A549 (cell line): Measurements from ENCODE around the gene MYRFL. TPM values are rescaled to one million over a fixed set of nuclear protein-coding genes. Genes with fewer than 3 reads are reported as not detected.

Experiments
- ATAC-seq, 2 experiments: fragments of 200-7000 bp in 1 of 2; fragments of >200 bp in 1 of 2; cut with Nextera tagmentation in 1 of 2; cut with Tn5 transposase in 1 of 2; 3 replicates each; pipeline versions ENCODE4 v1.8.0 to v1.9.1; 2018 to 2020; ENCODE audit warnings: mild to moderate bottlenecking in 1 of 2, moderate library complexity in 1 of 2
- CTCF ChIA-PET: fragments of 300-600 bp; sonication (Branson Sonifier 250); formaldehyde crosslinking; extraction: SDS; loops from one replicate; lab custom pipeline; 2021; ENCODE audit warnings: antibody characterized with exemption, inconsistent platforms; lab: Yijun Ruan, JAX
- POLR2A ChIA-PET: fragments of 350-600 bp; formaldehyde crosslinking; extraction: SDS; loops from one replicate; lab custom pipeline; 2021; ENCODE audit warnings: antibody characterized with exemption, inconsistent platforms; lab: Yijun Ruan, JAX
- DNase-seq, 2 experiments: peaks; one replicate each; pipeline versions ENCODE4 v3.0.0 to v3.0.0-alpha.2; 2011 to 2016; ENCODE audit warnings: low read depth in 1 of 2, low spot score in 1 of 2
- FAIRE-seq: peaks from 2 replicates; lab custom pipeline; 2011; peaks lifted over from hg19 to GRCh38; lab: Jason Lieb, UNC
- H3K27ac ChIP-seq, 2 experiments: fragments of >200 bp; sonication (Bioruptor Twin); formaldehyde crosslinking; 3 replicates each; pipeline ENCODE4 v1.5.1; 2016 to 2017
- H3K4me1 ChIP-seq: fragments of >200 bp; sonication (Bioruptor Twin); formaldehyde crosslinking; 3 replicates; pipeline ENCODE4 v1.6.1; 2016
- H3K4me2 ChIP-seq: fragments of >200 bp; sonication (Bioruptor Twin); formaldehyde crosslinking; 3 replicates; pipeline ENCODE4 v1.6.1; 2016
- H3K4me3 ChIP-seq: fragments of >200 bp; sonication (Bioruptor Twin); formaldehyde crosslinking; 3 replicates; pipeline ENCODE4 v1.5.1; 2016
- H3K9me3 ChIP-seq: fragments of >200 bp; sonication (Bioruptor Twin); formaldehyde crosslinking; 3 replicates; pipeline ENCODE4 v1.6.1; 2016
- BHLHE40 ChIP-seq: IDR thresholded peaks from 2 replicates; pipeline ENCODE4 v1.6.1; 2012; ENCODE audit warnings: low read depth, low read length, inconsistent platforms
- CBX2 ChIP-seq: fragments of 200-600 bp; sonication (generic); IDR thresholded peaks from 2 replicates; pipeline ENCODE4 v1.6.1; 2016; ENCODE audit warnings: low read depth, mild to moderate bottlenecking, borderline replicate concordance
- CHD4 ChIP-seq: fragments of 200-600 bp; sonication (generic); IDR thresholded peaks from 2 replicates; pipeline ENCODE4 v1.6.1; 2016; ENCODE audit warnings: antibody characterized with exemption, mild to moderate bottlenecking, borderline replicate concordance
- E2F6 ChIP-seq: IDR thresholded peaks from 2 replicates; pipeline ENCODE4 v1.6.1; 2012; ENCODE audit warnings: low read depth, borderline replicate concordance
- EHF ChIP-seq: fragments of 250-450 bp; sonication (Bioruptor Pico); IDR thresholded peaks from 2 replicates; pipeline ENCODE4 v1.5.0; 2020; ENCODE audit warnings: mild to moderate bottlenecking
- EP300 ChIP-seq, 2 experiments: fragments of >200 bp; sonication (Bioruptor Twin); formaldehyde crosslinking; IDR thresholded peaks; 2 replicates in 1 of 2; 3 replicates in 1 of 2; pipeline ENCODE4 v1.6.1; 2016 to 2017
- FOSB ChIP-seq: fragments of 250-450 bp; sonication (Bioruptor Pico); IDR thresholded peaks from 2 replicates; pipeline ENCODE4 v1.5.0; 2020; ENCODE audit warnings: mild to moderate bottlenecking, moderate library complexity
- GATA3 ChIP-seq: IDR thresholded peaks from 2 replicates; pipeline ENCODE4 v1.6.1; 2012; ENCODE audit warnings: borderline replicate concordance
- HMGXB4 ChIP-seq: fragments of 250-450 bp; sonication (Bioruptor Pico); IDR thresholded peaks from 2 replicates; pipeline ENCODE4 v1.5.0; 2021; ENCODE audit warnings: mild to moderate bottlenecking, moderate library complexity, borderline replicate concordance
- HOXB13 ChIP-seq: fragments of 250-450 bp; sonication (Bioruptor Pico); IDR thresholded peaks from 2 replicates; pipeline ENCODE4 v1.5.0; 2020; ENCODE audit warnings: low read depth, mild to moderate bottlenecking, moderate library complexity
- JUNB ChIP-seq: fragments of >200 bp; sonication (Bioruptor Twin); formaldehyde crosslinking; IDR thresholded peaks from 2 replicates; pipeline ENCODE4 v1.6.1; 2016
- KDM5A ChIP-seq: fragments of 200-600 bp; sonication (generic); IDR thresholded peaks from 2 replicates; pipeline ENCODE4 v1.6.1; 2016; ENCODE audit warnings: antibody characterized with exemption, mild to moderate bottlenecking
- MAFK ChIP-seq: fragments of 450-650 bp; IDR thresholded peaks from 2 replicates; pipeline ENCODE4 v1.6.1; 2014; ENCODE audit not compliant: partially characterized antibody
- MAZ ChIP-seq: fragments of 150-350 bp; IDR thresholded peaks from 2 replicates; pipeline ENCODE4 v1.6.1; 2014; ENCODE audit warnings: antibody characterized with exemption, low read depth, low read length, borderline replicate concordance
- NFE2L2 ChIP-seq: fragments of 150-350 bp; conservative IDR thresholded peaks from 2 replicates; pipeline ENCODE4 v1.6.1; 2014; ENCODE audit warnings: low read length
- NPAS2 ChIP-seq: fragments of 250-450 bp; sonication (Bioruptor Pico); IDR thresholded peaks from 2 replicates; pipeline ENCODE4 v1.8.0; 2022; ENCODE audit warnings: mild to moderate bottlenecking, moderate library complexity, borderline replicate concordance
- NR3C1 ChIP-seq: fragments of >200 bp; sonication (Bioruptor Twin); formaldehyde crosslinking; IDR thresholded peaks from 3 replicates; pipeline ENCODE4 v1.6.1; 2017
- PBX3 ChIP-seq: IDR thresholded peaks from 2 replicates; pipeline ENCODE4 v1.6.1; 2012
- RAD21 ChIP-seq, 2 experiments: fragments of >200 bp in 1 of 2; sonication (Bioruptor Twin) in 1 of 2; formaldehyde crosslinking in 1 of 2; IDR thresholded peaks in 1 of 2; conservative IDR thresholded peaks in 1 of 2; 2 replicates in 1 of 2; 3 replicates in 1 of 2; pipeline ENCODE4 v1.6.1; 2012 to 2018; ENCODE audit warnings: inconsistent platforms in 1 of 2
- RCOR1 ChIP-seq: fragments of 150-350 bp; IDR thresholded peaks from 2 replicates; pipeline ENCODE4 v1.6.1; 2014; ENCODE audit warnings: antibody characterized with exemption, low read length, low read depth
- RFX5 ChIP-seq: fragments of 450-650 bp; IDR thresholded peaks from 2 replicates; pipeline ENCODE4 v1.7.1; 2014; ENCODE audit warnings: antibody characterized with exemption, mild to moderate bottlenecking, moderate library complexity
- SMC3 ChIP-seq: fragments of >200 bp; sonication (Bioruptor Twin); formaldehyde crosslinking; IDR thresholded peaks from 3 replicates; pipeline ENCODE4 v1.6.1; 2018; ENCODE audit warnings: inconsistent platforms
- TFCP2L1 ChIP-seq: fragments of 250-450 bp; sonication (Bioruptor Pico); IDR thresholded peaks from 2 replicates; pipeline ENCODE4 v1.5.0; 2021; ENCODE audit warnings: mild to moderate bottlenecking
- TP53 ChIP-seq: fragments of 250-450 bp; sonication (Bioruptor Pico); IDR thresholded peaks from 2 replicates; pipeline ENCODE4 v1.5.0; 2021; ENCODE audit warnings: mild to moderate bottlenecking, moderate library complexity
- ZFP36 ChIP-seq: fragments of 450-650 bp; IDR thresholded peaks from 2 replicates; pipeline ENCODE4 v1.6.1; 2014; ENCODE audit warnings: borderline replicate concordance; ENCODE audit not compliant: partially characterized antibody
- WGBS: methylation state at CpG from one replicate; pipeline ENCODE4 v1.1.6; 2017; ENCODE audit errors: missing lambda C conversion rate; 5-methylcytosine and 5-hydroxymethylcytosine counted together
- polyA plus RNA-seq, 4 experiments: library from polyadenylated mRNA; depleted of rRNA in 3 of 4; stranded (reverse); fragments of >200 nt; fragmentation: RNase III in 1 of 4; extraction: RNeasy Plus Mini Kit Qiagen cat#74134 plus additional on column Dnase treatment in 1 of 4; gene quantifications; 2 replicates in 3 of 4; 3 replicates in 1 of 4; pipeline ENCODE4 v1.2.3, GENCODE V29; 2011 to 2017
- TF ChIP-seq, protein P1 (sequence below): fragments of 250-450 bp; sonication (Bioruptor Pico); IDR thresholded peaks from 2 replicates; pipeline ENCODE4 v1.5.0; 2020; ENCODE audit warnings: low read depth, mild to moderate bottlenecking, moderate library complexity

Gene MYRFL
- polyA plus RNA-seq, 2 of the 4 experiments (the other 2 are of a cell fraction) = 0.04 TPM; not detected in 1

DNA sequence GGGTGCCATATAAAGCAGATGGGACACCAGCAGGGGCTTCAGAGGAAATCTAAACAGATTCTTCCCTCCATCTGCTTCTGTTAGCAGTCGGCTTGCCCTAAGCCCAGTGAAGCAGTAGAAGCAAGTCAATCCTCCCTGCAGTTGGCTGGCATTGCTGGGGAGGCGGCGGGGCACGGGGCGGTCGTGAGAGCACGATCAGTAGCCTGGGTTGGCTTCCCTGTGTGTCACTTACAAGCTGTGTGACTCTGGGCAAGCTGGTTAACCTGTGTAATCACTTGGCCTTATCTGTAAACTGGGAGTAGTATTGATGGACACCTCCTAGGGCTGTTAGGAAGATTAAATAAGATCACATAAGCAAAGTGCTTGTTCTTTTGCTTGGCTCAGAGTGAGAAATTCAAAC, 19.4 kb downstream of the MYRFL start:
- no peak for TF ChIP-seq EHF (CRISPR knock-in tag)
- no peak for TF ChIP-seq CBX2
- no peak for TF ChIP-seq RCOR1
- TF ChIP-seq RAD21 (conservative IDR thresholded peaks at IDR 0.05 in 1 of 2, IDR thresholded peaks at IDR 0.05 in 1 of 2) = no peak
- TF ChIP-seq TP53 (CRISPR knock-in tag) = no peak
- TF ChIP-seq KDM5A = no peak
- TF ChIP-seq SMC3 = no peak
- TF ChIP-seq HOXB13 (CRISPR knock-in tag) = no peak
- no peak for TF ChIP-seq BHLHE40
- TF ChIP-seq NR3C1 = no peak
- TF ChIP-seq JUNB = no peak
- TF ChIP-seq RFX5 = no peak
- TF ChIP-seq NFE2L2 = no peak
- no peak for TF ChIP-seq EP300 (IDR thresholded peaks at IDR 0.05)
- no peak for TF ChIP-seq MAZ
- TF ChIP-seq HMGXB4 (CRISPR knock-in tag) = no peak
- Histone ChIP-seq H3K4me2 (no peak overlapping the region), H3K9me3 (no peaks in the 10 kb centered on the region), H3K27ac (no peak overlapping the region), H3K4me1 (peaks cover 11% of the 10 kb centered on the region; the same call in 2 of the 3 replicates), H3K4me3 (no peak overlapping the region)
- CTCF ChIA-PET = no interaction called here
- ATAC-seq = no peak; a peak in 1 of 6 replicates
- POLR2A ChIA-PET = no interaction called here
- DNase-seq = no peak
- 78% methylated on average over 4 of the region's 7 CpGs for WGBS
- no peak for FAIRE-seq

GRCh38 chr12:69844836-69845235, 19.8 kb downstream of the MYRFL start:
- FAIRE-seq = no peak
- CTCF ChIA-PET = no interaction called here
- Histone ChIP-seq H3K4me1 (peaks cover 11% of the 10 kb centered on the region; the same call in 2 of the 3 replicates), H3K4me2 (no peak overlapping the region)
- TF ChIP-seq NPAS2 = no peak
- TF ChIP-seq CHD4 = no peak
- TF ChIP-seq GATA3 = no peak
- no peak for TF ChIP-seq TFCP2L1 (CRISPR knock-in tag)
- TF ChIP-seq MAFK = no peak
- no peak for TF ChIP-seq EHF (CRISPR knock-in tag)
- TF ChIP-seq E2F6 = no peak
- TF ChIP-seq MAZ = no peak
- no peak for TF ChIP-seq PBX3
- TF ChIP-seq FOSB (CRISPR knock-in tag) = no peak
- TF ChIP-seq, protein P1, sequence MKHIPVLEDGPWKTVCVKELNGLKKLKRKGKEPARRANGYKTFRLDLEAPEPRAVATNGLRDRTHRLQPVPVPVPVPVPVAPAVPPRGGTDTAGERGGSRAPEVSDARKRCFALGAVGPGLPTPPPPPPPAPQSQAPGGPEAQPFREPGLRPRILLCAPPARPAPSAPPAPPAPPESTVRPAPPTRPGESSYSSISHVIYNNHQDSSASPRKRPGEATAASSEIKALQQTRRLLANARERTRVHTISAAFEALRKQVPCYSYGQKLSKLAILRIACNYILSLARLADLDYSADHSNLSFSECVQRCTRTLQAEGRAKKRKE (CRISPR knock-in tag) = no peak
- TF ChIP-seq ZFP36 = no peak
- no peak for TF ChIP-seq JUNB
- TF ChIP-seq, all 56 proteins: peak for 0
- WGBS = 29% methylated on average over 4 of the region's 4 CpGs
- Histone ChIP-seq H3K4me3 (no peak overlapping the region), H3K27ac (no peak overlapping the region), H3K9me3 (no peaks in the 10 kb centered on the region)
- DNase-seq (no peak), ATAC-seq (peak in 1 of 2 experiments; percentile 30; a peak in 1 of 6 replicates)
- POLR2A ChIA-PET = no interaction called here
